Measurements from ENCODE around the gene CLCC1. TPM values are rescaled to one million over a fixed set of nuclear protein-coding genes. Genes with fewer than 3 reads are reported as not detected.

The CLCC1 gene
- total RNA-seq, 2 experiments from 2014 or later = 18.7 to 20.4 TPM

Other genes starting within 250 kb of the CLCC1 start
- gene STXBP3, start 216.8 kb downstream of the CLCC1 start, total RNA-seq = 10 to 100 TPM; 49.8 to 55.3 TPM
- gene AKNAD1, start 106.4 kb downstream of the CLCC1 start, total RNA-seq = not detected
- gene GPSM2, start 86.5 kb downstream of the CLCC1 start, total RNA-seq = 10 to 100 TPM; 44.8 to 52.0 TPM
- gene WDR47, start 78.6 kb upstream of the CLCC1 start, total RNA-seq = 1 to 10 TPM; 8.2 to 8.8 TPM
- gene TAF13, start 112.5 kb upstream of the CLCC1 start, total RNA-seq = 10 to 100 TPM; 16.0 to 17.5 TPM
- gene TMEM167B, start 127.3 kb upstream of the CLCC1 start, total RNA-seq = 10 to 100 TPM; 27.6 to 29.1 TPM
- 1 to 10 TPM; 6.3 TPM for gene ELAPOR1, start 150.6 kb upstream of the CLCC1 start, total RNA-seq

Data from activated CD4-positive, alpha-beta T cell treated with anti-CD3 and anti-CD28 coated beads, Interleukin-2, amount 10 ng/mL, durations not matched to agents 7 days and 5 days (primary cell).